Mesenteric fat pad (tissue), 1 donor: ENCODE data around the gene EMSY. TPM values are rescaled to one million over a fixed set of nuclear protein-coding genes. Genes with fewer than 3 reads are reported as not detected.

Experiments used
- DNase-seq: peaks from one replicate; pipeline ENCODE4 v3.0.0-alpha.2; 2020; ENCODE audit warnings: low spot score
- total RNA-seq: library from RNA; stranded (reverse); fragmentation: NEBNext Ultra II Directional; extraction: Animal tissue kit (Norgen Biotek cat#: 25700); gene quantifications from one replicate; pipeline ENCODE4 v1.2.1, GENCODE V29; 2021
- donor health status: DM: yes; HTN: yes; CAD: no.

EMSY gene
- total RNA-seq, 1 donor from 2014 or later, result 15.4 TPM

- DNase-seq, result no peak
Observed at GRCh38 chr11:76512851-76513653, 68.2 kb downstream of the EMSY start.

GRCh38 chr11:76513654-76514034, 68.8 kb downstream of the EMSY start:
- no peak for DNase-seq

- no peak for DNase-seq
Observed at GRCh38 chr11:76515494-76515893, 70.7 kb downstream of the EMSY start.

GRCh38 chr11:76523147-76523546, 78.3 kb downstream of the EMSY start:
- DNase-seq, result no peak

GRCh38 chr11:76523786-76524436, 79.1 kb downstream of the EMSY start:
- DNase-seq, result no peak

GRCh38 chr11:76524461-76524860, 79.6 kb downstream of the EMSY start:
- DNase-seq, result no peak

- no peak for DNase-seq
Observed at GRCh38 chr11:76524919-76525318, 80.1 kb downstream of the EMSY start.

- no peak for DNase-seq
Observed at GRCh38 chr11:76526878-76527277, 82.1 kb downstream of the EMSY start.

GRCh38 chr11:76542436-76542835, 97.6 kb downstream of the EMSY start:
- no peak for DNase-seq

- DNase-seq, result no peak
Observed at GRCh38 chr11:76543006-76543703, 98.3 kb downstream of the EMSY start.

- no peak for DNase-seq
Observed at GRCh38 chr11:76550781-76551180, 106.0 kb downstream of the EMSY start.

GRCh38 chr11:76551400-76551799, 106.6 kb downstream of the EMSY start:
- no peak for DNase-seq

GRCh38 chr11:76552987-76553386, 108.2 kb downstream of the EMSY start:
- no peak for DNase-seq

GRCh38 chr11:76553554-76554476, 109.0 kb downstream of the EMSY start:
- no peak for DNase-seq

- no peak for DNase-seq
Observed at GRCh38 chr11:76554767-76555166, 109.9 kb downstream of the EMSY start.

- DNase-seq, result no peak
Observed at GRCh38 chr11:76557466-76557865, 112.6 kb downstream of the EMSY start.

GRCh38 chr11:76558473-76558872, 113.7 kb downstream of the EMSY start:
- no peak for DNase-seq

GRCh38 chr11:76558891-76559290, 114.1 kb downstream of the EMSY start:
- DNase-seq, result no peak

GRCh38 chr11:76559346-76559745, 114.5 kb downstream of the EMSY start:
- DNase-seq, result no peak

- no peak for DNase-seq
Observed at GRCh38 chr11:76560219-76560618, 115.4 kb downstream of the EMSY start.

GRCh38 chr11:76561245-76561644, 116.4 kb downstream of the EMSY start:
- no peak for DNase-seq
